NCI-H774 (cell line): ENCODE measurements around the gene IGF2BP2.
"Not testable (repeated sequence)": the region's sequence is repeated elsewhere in the genome, so short reads cannot be mapped to it uniquely, and the experiment has no call there.

Experiments
- DNase-seq: peaks from one replicate; lab custom pipeline; 2025; lab: John Stamatoyannopoulos, UW

IGF2BP2 gene

DNA sequence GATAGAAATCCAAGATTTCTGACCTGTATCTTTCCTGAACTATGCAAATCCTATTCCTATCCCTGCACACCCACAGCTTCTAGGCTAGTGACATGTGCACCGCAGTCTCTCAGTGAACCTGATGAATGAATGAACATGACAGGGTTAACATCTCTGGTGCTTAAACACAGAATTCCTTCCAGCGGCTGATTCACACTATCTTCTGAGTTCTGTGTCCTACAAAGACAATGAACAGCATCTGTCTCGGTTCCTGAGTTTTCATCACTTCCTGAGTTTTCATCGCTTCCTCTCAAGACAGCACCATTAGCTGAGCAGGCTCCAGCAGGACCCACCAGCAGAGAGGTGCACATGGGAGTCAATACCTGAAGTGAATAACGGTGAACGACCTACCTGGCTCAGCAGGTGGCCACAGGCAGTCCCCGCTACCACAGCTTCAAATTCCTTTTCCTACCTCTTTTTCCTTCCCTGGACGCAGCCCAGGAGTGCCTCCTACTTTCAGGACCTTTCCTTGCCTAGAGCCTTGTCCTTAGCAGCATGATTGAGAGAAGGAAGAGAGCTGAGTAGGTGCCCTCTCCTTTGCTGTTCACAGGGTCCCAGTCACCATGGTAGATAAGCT, 113.5 kb downstream of the IGF2BP2 start:
- DNase-seq = no peak

DNA sequence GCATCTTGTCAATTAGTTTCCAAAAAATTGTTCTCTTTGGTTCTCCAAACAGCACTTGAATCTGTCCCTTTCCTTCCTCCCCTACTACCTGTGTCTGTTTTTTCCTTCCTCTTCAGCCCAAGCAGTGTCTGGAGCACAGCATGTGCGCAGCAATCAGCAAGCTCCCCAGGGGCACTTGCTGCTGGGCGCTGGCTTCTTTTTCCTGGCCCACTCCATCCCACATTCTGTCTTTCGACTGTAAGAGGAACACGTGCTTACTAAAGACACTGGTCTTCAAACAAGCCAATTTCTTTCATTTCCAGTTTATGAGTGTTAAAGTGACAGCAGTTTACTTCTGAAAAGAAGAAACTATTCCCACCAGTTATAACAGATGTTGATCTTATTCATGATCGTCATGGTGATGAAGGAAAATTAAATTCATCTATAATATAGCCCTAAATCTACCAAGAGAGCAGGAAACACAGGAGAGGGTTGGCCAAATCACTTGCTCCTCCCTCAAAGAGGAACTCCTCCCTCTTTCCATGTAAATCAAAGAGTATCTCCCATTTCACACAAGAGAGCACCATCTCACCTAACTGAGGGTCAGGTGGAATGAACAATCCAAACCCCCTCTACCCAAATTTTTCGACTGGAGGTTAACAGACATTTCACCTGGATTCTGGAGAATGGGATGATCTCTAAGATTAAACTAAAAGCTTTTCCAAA, 115.4 kb downstream of the IGF2BP2 start:
- no peak for DNase-seq

DNA sequence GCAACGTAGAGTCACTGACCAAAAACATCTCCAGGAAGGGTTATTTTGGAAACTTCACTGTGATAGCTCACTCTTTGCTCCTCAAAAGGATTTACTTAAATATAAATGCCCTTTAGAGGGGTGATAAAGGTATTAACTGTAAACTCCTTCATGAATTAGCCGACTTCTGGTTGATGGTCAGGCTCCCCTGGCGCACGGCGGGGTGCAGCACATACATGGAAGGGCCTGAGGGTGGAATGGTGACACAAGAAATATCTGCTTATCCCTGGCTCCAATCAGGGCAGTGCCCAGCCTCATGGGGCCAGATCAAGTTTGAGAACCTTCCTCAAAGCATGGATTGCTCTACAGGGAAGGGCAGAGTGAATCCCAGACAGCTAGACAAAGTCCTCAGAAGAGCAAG, 116.5 kb downstream of the IGF2BP2 start:
- DNase-seq = no peak

DNA sequence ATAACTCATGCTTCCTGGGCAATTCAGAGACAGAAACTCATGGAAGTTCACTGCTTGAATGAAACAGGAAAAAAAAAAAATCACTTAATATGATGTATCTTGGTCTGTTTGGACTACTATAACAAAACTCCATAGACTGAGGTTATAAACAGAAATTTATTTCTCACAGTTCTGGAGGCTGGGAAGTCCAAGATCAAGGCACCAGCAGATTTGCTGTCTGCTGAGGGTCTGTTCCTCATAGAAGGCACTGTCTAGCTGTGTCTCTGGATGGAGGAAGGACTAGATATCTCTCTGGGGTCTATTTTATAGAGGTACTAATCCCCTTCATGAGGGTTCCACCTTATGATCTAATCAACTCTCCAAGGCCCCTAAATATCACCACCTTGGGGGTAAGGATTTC, 119.3 kb downstream of the IGF2BP2 start:
- no peak for DNase-seq

DNA sequence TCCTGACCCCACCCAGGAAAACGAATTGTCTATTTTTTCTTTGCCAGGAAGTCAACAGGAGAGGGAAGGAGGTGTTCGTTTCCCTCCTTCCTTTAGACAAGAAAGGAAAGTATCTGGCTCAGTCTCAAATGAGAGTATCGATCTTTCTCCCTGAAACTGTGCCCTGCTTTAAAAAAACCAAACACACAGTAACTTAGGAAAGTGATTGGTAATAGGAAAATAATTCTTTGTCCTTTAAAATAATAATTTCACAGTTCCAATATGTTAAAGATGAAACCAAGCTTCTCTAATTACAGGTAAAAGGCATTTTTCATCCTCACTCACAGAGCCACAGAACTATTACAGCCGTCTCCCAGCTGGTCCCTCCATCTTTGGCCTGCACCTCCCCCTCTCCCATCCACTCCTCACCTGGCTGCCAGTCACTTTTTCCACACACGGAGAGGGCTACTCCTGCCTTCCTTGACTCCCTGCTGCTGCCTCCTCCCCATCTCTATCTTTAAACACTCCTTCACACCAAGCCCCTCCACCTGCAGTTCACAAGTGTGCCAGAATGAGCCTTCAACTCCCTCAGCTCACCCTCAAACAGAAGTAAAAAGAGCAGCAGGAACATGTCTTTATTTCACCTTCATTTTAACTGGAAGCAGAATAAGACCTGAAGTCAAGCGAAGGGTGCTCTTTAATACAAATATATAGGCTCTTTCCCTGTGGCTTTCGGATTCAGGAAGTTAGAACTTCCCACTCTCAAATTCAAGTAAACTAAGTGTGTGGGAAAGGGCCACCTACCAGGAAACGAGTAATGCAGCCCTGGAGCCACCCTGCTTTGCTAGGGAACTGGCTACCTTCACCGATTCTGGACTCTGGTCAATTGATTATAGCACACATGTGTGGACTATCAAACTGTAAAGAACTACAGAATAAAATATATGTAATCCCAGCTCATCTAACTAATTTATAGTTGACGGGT, 122.3 kb downstream of the IGF2BP2 start:
- no peak for DNase-seq

DNA sequence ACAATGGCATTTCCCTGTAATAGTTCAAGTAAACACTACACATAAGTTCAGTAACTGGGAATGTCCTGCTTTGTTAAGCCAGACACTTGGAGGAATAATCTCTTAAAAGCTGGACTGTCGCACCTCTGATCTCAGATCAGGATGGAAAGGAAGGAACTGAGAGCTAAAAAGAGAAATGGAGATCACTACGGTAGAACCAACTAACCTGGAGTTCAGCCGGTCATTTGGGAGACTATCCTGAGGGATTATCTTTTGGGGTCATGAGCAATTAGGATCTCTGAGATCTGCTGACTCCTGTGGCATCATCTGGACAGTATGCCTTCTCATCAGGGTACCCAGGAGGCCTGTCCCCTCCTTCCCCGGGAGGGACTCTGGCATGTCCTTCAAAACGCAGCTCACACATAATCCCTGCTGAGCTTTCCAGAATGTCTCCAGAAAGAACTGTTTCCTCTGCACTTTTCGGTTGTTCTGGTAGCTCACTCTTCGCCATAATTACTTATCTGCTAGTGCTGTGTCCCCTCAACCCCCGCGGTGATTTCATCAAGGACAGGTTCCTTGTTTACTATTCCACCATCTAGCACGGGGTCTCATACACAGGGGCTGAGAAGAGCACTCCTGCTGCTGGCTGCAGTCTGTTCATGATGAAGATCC, 123.1 kb downstream of the IGF2BP2 start:
- DNase-seq = no peak

GRCh38 chr3:185699927-185700326, 124.9 kb downstream of the IGF2BP2 start:
- no peak for DNase-seq

- DNase-seq = not testable (repeated sequence)
These were observed 127.6 kb downstream of the IGF2BP2 start for GRCh38 chr3:185697228-185697627.

GRCh38 chr3:185696039-185696438, 128.8 kb downstream of the IGF2BP2 start:
- DNase-seq = no peak

- no peak for DNase-seq
These were observed 130.7 kb downstream of the IGF2BP2 start for GRCh38 chr3:185693985-185694653.

- DNase-seq = no peak
These were observed 133.2 kb downstream of the IGF2BP2 start for GRCh38 chr3:185691622-185692021.

DNA sequence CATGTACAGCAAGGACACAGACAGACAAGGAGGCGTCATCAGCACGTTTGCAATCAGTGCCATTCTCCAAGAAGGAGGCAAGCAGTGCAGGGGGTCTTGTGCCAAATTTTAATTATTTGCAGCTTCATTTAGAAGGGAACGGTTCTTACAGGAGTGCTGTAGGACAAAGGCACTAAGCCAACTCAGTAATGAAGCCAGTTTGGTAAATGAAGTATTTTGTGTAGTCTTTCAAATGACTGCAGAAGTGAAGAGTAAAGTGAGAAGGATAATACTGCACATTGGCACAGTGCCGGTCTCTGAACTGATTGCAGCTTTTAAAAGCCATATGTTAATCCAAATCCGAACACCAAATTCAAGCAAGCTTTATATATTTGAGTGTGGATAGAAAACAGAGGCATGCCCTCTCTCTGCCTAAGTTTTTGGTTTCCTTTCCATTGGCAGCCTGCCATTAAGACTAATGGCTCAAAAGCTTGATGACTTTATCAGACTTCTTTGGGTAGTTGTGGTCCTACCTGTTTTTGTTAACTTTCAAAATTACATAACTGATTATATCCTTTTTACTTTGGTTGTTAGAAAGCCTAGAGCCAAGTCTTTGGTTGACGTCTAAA, 137.5 kb downstream of the IGF2BP2 start:
- no peak for DNase-seq

GRCh38 chr3:185685231-185686035, 139.4 kb downstream of the IGF2BP2 start:
- DNase-seq = no peak

DNA sequence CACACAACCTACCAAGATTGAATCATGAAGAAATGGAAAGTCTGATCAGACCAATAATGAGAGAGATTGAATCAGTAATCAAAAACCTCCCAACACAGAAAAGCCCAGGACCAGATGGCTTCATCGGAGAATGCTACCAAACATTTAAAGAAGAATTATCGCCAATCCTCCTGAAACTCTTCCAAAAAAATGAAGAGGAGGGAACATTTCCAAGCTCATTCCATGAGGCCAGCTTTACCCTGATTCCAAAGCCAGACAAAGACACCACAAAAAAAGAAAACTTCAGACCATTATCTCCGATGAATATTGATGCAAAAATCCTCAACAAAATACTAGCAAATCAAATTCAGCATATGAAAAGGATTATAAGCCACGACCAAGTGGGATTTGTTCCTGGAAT, 144.6 kb downstream of the IGF2BP2 start:
- no peak for DNase-seq

- DNase-seq = no peak
These were observed 146.8 kb downstream of the IGF2BP2 start for GRCh38 chr3:185678027-185678426.

GRCh38 chr3:185677146-185677829, 147.6 kb downstream of the IGF2BP2 start:
- DNase-seq = peak; percentile 41

DNA sequence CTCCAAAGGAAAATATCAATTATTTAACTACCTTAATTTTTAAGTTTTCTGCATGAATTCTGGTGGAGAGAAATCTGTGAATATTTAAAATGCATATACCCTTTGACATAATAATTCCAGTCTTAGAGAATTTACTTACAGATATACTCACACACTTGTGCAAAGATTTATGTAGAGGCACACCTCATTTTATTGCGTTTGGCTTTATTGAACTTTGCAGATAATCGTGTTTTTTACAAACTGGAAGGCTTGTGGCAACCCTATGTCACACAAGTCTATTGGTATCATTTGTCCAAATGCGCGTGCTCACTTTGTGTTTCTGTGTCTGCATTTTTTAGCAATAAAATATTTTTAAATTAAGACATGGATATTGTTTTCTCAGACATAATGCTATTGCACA, 157.3 kb downstream of the IGF2BP2 start:
- DNase-seq = no peak

DNA sequence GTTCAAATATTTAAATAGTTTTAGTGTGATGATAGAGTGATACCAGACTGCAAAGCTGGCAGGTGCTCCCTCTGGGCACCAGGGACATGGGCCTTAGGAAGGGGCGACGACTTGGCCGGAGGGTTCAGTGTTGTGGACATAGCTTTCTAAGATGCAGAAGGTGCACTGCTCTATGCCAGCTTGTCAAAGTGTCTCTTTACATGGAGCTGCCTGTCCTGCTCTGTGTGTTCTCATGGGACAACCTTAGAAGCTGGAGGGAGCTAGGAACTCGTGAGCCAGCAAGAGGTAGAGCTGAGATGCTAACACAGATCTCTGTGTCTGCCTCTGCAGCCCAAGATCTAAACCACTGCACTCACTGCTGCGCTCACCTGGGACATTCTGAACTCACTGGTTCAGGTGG, 160.9 kb downstream of the IGF2BP2 start:
- no peak for DNase-seq

DNA sequence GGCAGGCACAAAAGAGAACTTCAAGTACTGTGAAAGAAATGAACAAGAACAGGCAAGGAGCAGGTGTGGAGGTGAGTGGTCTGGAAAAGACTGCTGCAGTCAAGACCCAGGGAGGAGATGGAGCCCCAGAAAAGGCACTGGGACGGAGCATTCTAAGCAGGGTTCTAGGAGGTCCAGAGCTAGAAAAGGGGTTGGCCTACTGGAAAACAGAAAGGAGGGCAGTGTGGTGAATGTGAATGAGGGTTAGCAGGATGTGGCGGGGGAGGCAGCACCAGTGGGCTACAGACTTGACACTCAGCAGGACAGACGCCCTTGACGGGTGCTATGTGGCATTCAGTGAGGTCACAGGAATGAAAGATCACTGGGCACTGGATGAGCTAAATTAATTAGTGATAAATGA, 163.1 kb downstream of the IGF2BP2 start:
- DNase-seq = no peak

DNA sequence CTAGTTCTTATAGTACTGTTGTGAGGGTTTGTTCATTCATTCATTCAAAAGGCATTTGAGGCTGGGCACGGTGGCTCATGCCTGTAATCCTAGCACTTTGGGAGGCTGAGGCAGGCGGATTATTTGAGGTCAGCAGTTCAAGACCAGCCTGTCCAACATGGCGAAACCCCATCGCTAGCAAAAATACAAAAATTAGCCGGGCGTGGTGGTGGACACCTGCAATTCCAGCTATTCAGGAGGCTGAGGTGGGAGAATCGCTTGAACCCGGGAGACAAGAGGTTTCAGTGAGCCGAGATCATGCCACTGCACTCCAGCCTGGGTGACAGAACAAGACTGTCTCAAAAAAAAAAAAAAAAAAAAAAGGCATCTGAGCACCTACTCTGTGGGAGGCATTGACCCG, 163.5 kb downstream of the IGF2BP2 start:
- DNase-seq = not testable (repeated sequence)
